GM18868 (cell line): ENCODE results near the gene NT5C3A.
"Not testable (repeated sequence)": the region's sequence is repeated elsewhere in the genome, so short reads cannot be mapped to it uniquely, and the experiment has no call there.

ENCODE experiments used
- ATAC-seq: cut with Tn5 transposase; IDR thresholded peaks from one replicate; pipeline ENCODE4 v1.9.1; 2021; ENCODE audit warnings: mild to moderate bottlenecking, moderate library complexity; ENCODE audit not compliant: unreplicated experiment

Gene NT5C3A

GRCh38 chr7:33043501-33044400, 18.8 kb downstream of the NT5C3A start:
- peak; percentile 19 for ATAC-seq

- ATAC-seq, result no peak
Observed at GRCh38 chr7:33041631-33042428, 20.7 kb downstream of the NT5C3A start.

- peak; percentile 91 for ATAC-seq
Observed at GRCh38 chr7:33040803-33041516, 21.6 kb downstream of the NT5C3A start.

GRCh38 chr7:33039903-33040292, 22.7 kb downstream of the NT5C3A start:
- no peak for ATAC-seq

GRCh38 chr7:33039257-33039902, 23.2 kb downstream of the NT5C3A start:
- ATAC-seq, result peak; percentile 32

GRCh38 chr7:33038639-33039038, 23.9 kb downstream of the NT5C3A start:
- no peak for ATAC-seq

- no peak for ATAC-seq
Observed at GRCh38 chr7:33035776-33036175, 26.8 kb downstream of the NT5C3A start.

- ATAC-seq, result no peak
Observed at GRCh38 chr7:33024189-33024757, 38.3 kb downstream of the NT5C3A start.

GRCh38 chr7:33012364-33012763, 50.2 kb downstream of the NT5C3A start:
- ATAC-seq, result no peak

GRCh38 chr7:33009734-33010133, 52.8 kb downstream of the NT5C3A start:
- no peak for ATAC-seq

- not testable (repeated sequence) for ATAC-seq
Observed at GRCh38 chr7:33005690-33006089, 56.9 kb downstream of the NT5C3A start.

GRCh38 chr7:33005193-33005592, 57.4 kb downstream of the NT5C3A start:
- ATAC-seq, result not testable (repeated sequence)

GRCh38 chr7:33004104-33004616, 58.4 kb downstream of the NT5C3A start:
- ATAC-seq, result not testable (repeated sequence)

GRCh38 chr7:33003111-33003510, 59.5 kb downstream of the NT5C3A start:
- not testable (repeated sequence) for ATAC-seq

- not testable (repeated sequence) for ATAC-seq
Observed at GRCh38 chr7:32999380-32999779, 63.2 kb downstream of the NT5C3A start.

GRCh38 chr7:32998361-32999171, 64.0 kb downstream of the NT5C3A start:
- ATAC-seq, result peak; percentile 64

GRCh38 chr7:32997956-32998355, 64.6 kb downstream of the NT5C3A start:
- peak; percentile 7 for ATAC-seq

GRCh38 chr7:32992750-32993149, 69.8 kb downstream of the NT5C3A start:
- ATAC-seq, result not testable (repeated sequence)
